ENCODE measurements around the gene HRH3.

The HRH3 gene

GRCh38 chr20:62255976-62256375, 35.9 kb upstream of the HRH3 start:
- TF ChIP-seq, protein P1, sequence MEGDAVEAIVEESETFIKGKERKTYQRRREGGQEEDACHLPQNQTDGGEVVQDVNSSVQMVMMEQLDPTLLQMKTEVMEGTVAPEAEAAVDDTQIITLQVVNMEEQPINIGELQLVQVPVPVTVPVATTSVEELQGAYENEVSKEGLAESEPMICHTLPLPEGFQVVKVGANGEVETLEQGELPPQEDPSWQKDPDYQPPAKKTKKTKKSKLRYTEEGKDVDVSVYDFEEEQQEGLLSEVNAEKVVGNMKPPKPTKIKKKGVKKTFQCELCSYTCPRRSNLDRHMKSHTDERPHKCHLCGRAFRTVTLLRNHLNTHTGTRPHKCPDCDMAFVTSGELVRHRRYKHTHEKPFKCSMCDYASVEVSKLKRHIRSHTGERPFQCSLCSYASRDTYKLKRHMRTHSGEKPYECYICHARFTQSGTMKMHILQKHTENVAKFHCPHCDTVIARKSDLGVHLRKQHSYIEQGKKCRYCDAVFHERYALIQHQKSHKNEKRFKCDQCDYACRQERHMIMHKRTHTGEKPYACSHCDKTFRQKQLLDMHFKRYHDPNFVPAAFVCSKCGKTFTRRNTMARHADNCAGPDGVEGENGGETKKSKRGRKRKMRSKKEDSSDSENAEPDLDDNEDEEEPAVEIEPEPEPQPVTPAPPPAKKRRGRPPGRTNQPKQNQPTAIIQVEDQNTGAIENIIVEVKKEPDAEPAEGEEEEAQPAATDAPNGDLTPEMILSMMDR (IDR thresholded peaks at IDR 0.05; ENCODE audit: extremely low read depth, insufficient read depth, missing control alignments) = no peak
- in situ Hi-C loops (cut with MboI; ENCODE audit: low pct_unique_long_range_greater_than_20kb, low sequenced_read_pairs, unreplicated experiment) = no loop called here
- no peak for DNase-seq (ENCODE audit: low spot score)

DNA sequence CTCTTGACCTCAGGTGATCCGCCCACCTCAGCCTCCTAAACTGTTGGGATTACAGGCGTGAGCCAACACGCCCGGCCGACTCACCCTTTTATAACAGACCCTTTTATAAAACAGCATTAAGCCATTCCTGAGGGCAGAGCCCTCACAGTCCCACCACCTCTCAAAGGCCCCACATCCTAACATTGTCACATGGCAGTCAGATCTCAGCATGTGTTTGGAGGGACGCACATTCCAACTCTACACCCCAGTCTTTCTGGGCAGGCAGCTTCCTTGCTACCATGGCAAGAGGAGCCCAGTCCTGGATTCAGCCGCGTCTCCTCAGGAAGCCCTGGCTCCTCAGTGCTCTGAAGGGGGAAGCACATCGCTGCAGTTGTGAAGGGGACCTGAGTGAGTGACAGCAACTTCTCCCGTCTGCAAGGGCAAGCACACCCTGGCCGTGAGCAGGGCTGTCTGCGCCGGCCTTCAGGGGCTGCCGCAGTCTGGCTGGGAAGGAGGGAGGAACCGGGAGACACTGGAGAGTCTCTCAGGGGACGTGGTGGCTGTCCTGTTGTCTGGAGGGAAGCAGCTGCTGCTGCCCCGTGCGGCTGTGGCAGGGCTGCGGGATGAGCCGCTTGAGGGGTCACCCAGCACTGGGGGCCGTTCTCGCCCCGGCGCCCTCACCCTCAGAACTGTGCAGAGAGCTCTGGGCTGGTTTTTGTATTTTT, 34.1 kb upstream of the HRH3 start:
- in situ Hi-C loops (cut with MboI; ENCODE audit: low pct_unique_long_range_greater_than_20kb, low sequenced_read_pairs, unreplicated experiment) = no loop called here
- no peak for DNase-seq (ENCODE audit: low spot score)
- TF ChIP-seq, protein P1 (IDR thresholded peaks at IDR 0.05; ENCODE audit: extremely low read depth, insufficient read depth, missing control alignments) = no peak

DNA sequence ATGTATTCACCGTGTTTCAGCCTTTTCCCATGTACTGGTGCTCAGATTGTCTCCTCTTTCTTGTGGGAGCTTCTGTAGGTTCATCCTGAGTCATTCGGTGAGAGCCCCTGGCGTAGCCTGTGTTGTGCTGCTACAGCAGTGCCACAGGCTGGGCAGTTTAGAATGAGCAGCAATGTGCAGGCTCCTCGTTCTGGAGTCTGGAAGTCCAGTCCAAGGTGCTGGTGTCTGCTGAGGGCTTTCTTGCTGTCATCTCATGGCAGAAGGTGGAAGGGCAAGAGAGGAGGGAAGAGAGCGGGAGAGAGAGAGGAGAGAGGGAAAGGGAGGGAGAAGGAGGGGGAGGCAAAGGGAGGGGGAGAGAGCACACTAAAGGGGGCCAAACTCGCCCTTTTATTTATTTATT, 33.3 kb upstream of the HRH3 start:
- TF ChIP-seq, protein P1 (IDR thresholded peaks at IDR 0.05; ENCODE audit: extremely low read depth, insufficient read depth, missing control alignments) = no peak
- no peak for DNase-seq (ENCODE audit: low spot score)
- in situ Hi-C loops (cut with MboI; ENCODE audit: low pct_unique_long_range_greater_than_20kb, low sequenced_read_pairs, unreplicated experiment) = no loop called here

DNA sequence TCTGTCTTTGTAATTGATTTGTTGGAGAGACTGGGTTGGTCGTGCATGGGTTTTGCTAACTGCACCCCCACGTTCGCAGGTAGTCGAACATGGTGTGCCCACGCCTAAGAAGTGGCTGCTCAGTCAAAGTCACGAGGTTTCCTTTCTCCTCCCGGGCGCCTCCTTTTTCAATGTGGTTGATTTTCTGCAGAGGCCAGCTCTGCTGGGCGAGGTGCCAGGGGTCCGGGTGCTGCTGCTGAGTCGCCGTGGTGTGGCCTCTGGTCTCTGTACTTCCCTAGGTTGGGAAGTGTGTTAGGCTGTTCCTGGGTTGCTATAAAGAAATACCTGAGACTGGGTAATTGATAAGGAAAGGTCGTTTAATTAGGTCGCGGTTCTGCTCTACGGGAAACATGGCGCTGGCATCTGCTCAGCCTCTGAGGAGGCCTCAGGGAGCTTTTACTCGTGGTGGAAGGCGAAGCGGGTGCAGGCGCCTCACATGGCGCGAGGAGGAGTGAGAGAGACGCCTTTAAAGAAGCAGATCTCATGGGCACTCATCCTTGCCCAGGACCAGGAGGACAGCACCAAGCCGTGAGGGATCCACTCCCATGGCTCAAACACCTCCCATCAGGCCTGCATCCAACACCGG, 32.4 kb upstream of the HRH3 start:
- TF ChIP-seq, protein P1 (IDR thresholded peaks at IDR 0.05; ENCODE audit: extremely low read depth, insufficient read depth, missing control alignments) = no peak
- in situ Hi-C loops (cut with MboI; ENCODE audit: low pct_unique_long_range_greater_than_20kb, low sequenced_read_pairs, unreplicated experiment) = no loop called here
- DNase-seq (ENCODE audit: low spot score) = no peak

DNA sequence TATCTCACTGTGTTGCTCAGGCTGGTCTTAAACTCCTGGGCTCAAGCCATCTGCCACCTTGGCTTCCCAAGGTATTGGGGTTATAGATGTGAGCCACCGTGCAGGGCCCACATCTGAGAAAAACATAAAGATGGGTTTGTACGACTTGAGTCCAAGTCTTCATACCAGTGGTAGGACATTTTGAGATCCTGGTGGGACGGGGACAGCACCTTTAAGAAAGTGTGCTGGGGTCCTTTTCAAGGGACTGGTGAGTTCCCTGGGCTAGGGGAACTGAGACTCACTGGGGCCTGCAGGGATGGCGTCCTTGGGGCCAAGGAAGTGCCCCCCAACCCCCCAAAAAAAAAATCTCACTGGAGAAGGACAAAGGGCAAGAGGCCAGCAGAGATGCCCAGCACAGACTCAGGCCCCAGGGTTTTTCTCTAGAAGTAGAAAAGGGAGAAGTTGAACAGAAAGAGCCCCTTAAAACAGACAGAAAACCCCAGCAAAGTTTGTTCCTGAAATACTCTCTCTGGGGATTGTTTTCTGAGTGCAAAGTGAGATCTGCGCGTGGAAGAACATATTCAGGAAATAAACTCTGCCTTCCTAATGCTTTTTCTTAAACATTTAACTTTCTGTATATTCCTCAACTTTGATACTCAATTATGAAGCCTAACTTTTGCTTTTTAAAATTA, 28.9 kb upstream of the HRH3 start:
- in situ Hi-C loops (cut with MboI; ENCODE audit: low pct_unique_long_range_greater_than_20kb, low sequenced_read_pairs, unreplicated experiment) = no loop called here
- DNase-seq (ENCODE audit: low spot score) = no peak
- TF ChIP-seq, protein P1 (IDR thresholded peaks at IDR 0.05; ENCODE audit: extremely low read depth, insufficient read depth, missing control alignments) = no peak

DNA sequence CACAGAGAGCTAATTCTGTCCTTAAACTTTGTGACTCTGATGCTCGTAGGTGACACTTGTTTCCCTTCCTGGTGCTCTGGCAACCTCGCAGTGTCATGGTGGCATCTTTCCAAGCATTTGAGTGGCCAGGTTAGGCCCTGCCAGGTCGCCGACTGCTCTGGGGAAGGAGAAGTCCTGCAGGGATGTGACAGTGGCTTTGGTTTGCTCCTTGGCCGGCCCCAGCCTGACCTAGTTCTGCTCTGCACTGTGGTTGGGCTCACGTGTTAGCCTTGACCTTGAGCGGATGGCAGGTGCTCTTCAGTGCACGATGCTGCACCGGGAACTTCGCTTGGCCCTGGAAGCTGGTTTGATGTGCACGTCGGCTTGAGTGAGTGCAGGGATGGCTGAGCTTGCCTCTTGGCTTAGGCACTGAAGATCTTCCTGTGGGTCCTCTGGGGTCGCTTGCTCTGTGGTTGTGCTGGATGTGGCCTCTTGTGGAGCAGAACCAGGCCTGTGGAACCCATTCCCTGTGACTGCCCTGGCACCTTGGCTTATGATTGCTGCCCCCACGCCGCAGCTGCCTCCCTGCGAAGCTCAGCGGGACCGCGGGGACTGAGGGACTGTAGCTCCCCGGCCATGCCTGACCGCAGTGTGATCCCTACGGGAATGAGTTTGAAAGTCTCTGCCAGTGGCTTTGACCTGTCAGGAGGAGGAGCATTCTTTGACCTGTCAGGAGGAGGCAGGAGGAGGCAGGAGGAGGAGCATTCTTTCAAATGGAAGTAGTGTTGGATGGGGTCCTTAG, 27.0 kb upstream of the HRH3 start:
- no peak for DNase-seq (ENCODE audit: low spot score)
- TF ChIP-seq, protein P1 (IDR thresholded peaks at IDR 0.05; ENCODE audit: extremely low read depth, insufficient read depth, missing control alignments) = no peak
- in situ Hi-C loops (cut with MboI; ENCODE audit: low pct_unique_long_range_greater_than_20kb, low sequenced_read_pairs, unreplicated experiment) = no loop called here
